ENCODE data around the gene LHFPL4. TPM values are rescaled to one million over a fixed set of nuclear protein-coding genes. Genes with fewer than 3 reads are reported as not detected.
A peak's percentile ranks its signal among the peaks of the same experiment; 100 is the strongest.

Gene LHFPL4
- total and polyA plus RNA-seq, 9 of the 15 experiments (the other 6 are each of a cell fraction or from before 2014, with no cell fraction given) = not detected

- Histone ChIP-seq H2AFZ (ENCODE audit: low read depth, low read length) (no peak overlapping the region), H3K9ac (ENCODE audit: insufficient read depth in 1 of 2, low read depth in 2 of 2, low read length in 2 of 2) (no peak overlapping the region), H3K9me1 (ENCODE audit: control insufficient read depth, insufficient read depth, low read length) (no peaks in the 10 kb centered on the region), H3K4me2 (ENCODE audit: insufficient read depth, low read length) (no peak overlapping the region), H3K36me3 (ENCODE audit: control insufficient read depth, insufficient read depth, low read length) (peaks cover 97% of the 10 kb centered on the region), H3K4me3 (no peak overlapping the region), H3K79me2 (ENCODE audit: control insufficient read depth, insufficient read depth, low read length) (peaks cover 20% of the 10 kb centered on the region; the same call in 2 of the 3 replicates), H3K4me1 (replicated peaks in 1 of 2; ENCODE audit: control insufficient read depth in 2 of 2, insufficient read depth in 2 of 2, low read length in 2 of 2) (peaks cover 0 to 4% of the 10 kb centered on the region in 2 experiments; a peak in 2 of 5 replicates), H3K27me3 (ENCODE audit: control insufficient read depth in 2 of 2, insufficient read depth in 2 of 2, low read length in 2 of 2) (no peaks in the 10 kb centered on the region), H3K9me3 (replicated peaks; ENCODE audit: control insufficient read depth, insufficient read depth, low read depth, low read length) (no peaks in the 10 kb centered on the region), H3K27ac (ENCODE audit: extremely low read depth, low read depth, low read length) (no peak overlapping the region), H4K20me1 (replicated peaks; ENCODE audit: control insufficient read depth, insufficient read depth, low read length) (peaks cover 12% of the 10 kb centered on the region; the same call in 1 of the 2 replicates)
- no peak for FAIRE-seq
- no peak for TF ChIP-seq BRCA1 (IDR thresholded peaks at IDR 0.05)
- 0 out of 2 replicates have a peak, but pooled peaks have one; percentile 71 for TF ChIP-seq BRCA1 (CRISPR knock-in tag; IDR thresholded peaks at IDR 0.05)
- TF ChIP-seq STAT5B (CRISPR knock-in tag; IDR thresholded peaks at IDR 0.05) = no peak
- no peak for TF ChIP-seq YY1 (IDR thresholded peaks at IDR 0.05; ENCODE audit: borderline replicate concordance in 1 of 3, control insufficient read depth in 1 of 3, extremely low read depth in 1 of 3, insufficient read depth in 3 of 3, insufficient read length in 1 of 3, insufficient replicate concordance in 2 of 3, low read depth in 1 of 3, low read length in 2 of 3)
- CTCF ChIA-PET (ENCODE audit: low intra/inter-chr PET ratio) = no interaction called here
- BruUV-seq (replicated peaks) = no TSS peak
- in situ Hi-C loops (cut with MboI) = no loop called here
- WGBS (ENCODE audit: insufficient coverage, low coverage, missing lambda C conversion rate) = 95% methylated on average over 6 of the region's 6 CpGs
- no peak for ATAC-seq
- POLR2A ChIA-PET = interaction anchor here (0.7 kb wide), 1 partner anchor 342 kb away, joined by 3 read pairs; no protein-coding TSS in a partner anchor
- DNase-seq (ENCODE audit: extremely low read depth in 1 of 4, low spot score in 3 of 4) = no peak
- intact Hi-C loops (cut with micrococcal nuclease) = no loop called here
Observed at GRCh38 chr3:9474482-9474881, 79.1 kb downstream of the LHFPL4 start.

- Histone ChIP-seq H3K36me3 (ENCODE audit: control insufficient read depth, insufficient read depth, low read length) (peaks cover 97% of the 10 kb centered on the region), H4K20me1 (replicated peaks; ENCODE audit: control insufficient read depth, insufficient read depth, low read length) (peaks cover 12% of the 10 kb centered on the region; the same call in 1 of the 2 replicates), H3K4me2 (ENCODE audit: insufficient read depth, low read length) (no peak overlapping the region), H3K4me3 (no peak overlapping the region), H3K9me3 (replicated peaks; ENCODE audit: control insufficient read depth, insufficient read depth, low read depth, low read length) (no peaks in the 10 kb centered on the region), H3K9ac (ENCODE audit: insufficient read depth in 1 of 2, low read depth in 2 of 2, low read length in 2 of 2) (no peak overlapping the region), H3K27me3 (ENCODE audit: control insufficient read depth in 2 of 2, insufficient read depth in 2 of 2, low read length in 2 of 2) (no peaks in the 10 kb centered on the region), H3K9me1 (ENCODE audit: control insufficient read depth, insufficient read depth, low read length) (no peaks in the 10 kb centered on the region), H2AFZ (ENCODE audit: low read depth, low read length) (no peak overlapping the region), H3K27ac (ENCODE audit: extremely low read depth, low read depth, low read length) (no peak overlapping the region), H3K79me2 (ENCODE audit: control insufficient read depth, insufficient read depth, low read length) (peaks cover 27% of the 10 kb centered on the region; the same call in 2 of the 3 replicates), H3K4me1 (replicated peaks in 1 of 2; ENCODE audit: control insufficient read depth in 2 of 2, insufficient read depth in 2 of 2, low read length in 2 of 2) (peaks cover 0 to 10% of the 10 kb centered on the region in 2 experiments; a peak in 3 of 5 replicates)
- BruUV-seq (replicated peaks) = no TSS peak
- no peak for TF ChIP-seq XRCC5 (IDR thresholded peaks at IDR 0.05; ENCODE audit: low read depth, low read length)
- TF ChIP-seq POLR2AphosphoS2 (IDR thresholded peaks at IDR 0.05; ENCODE audit: low read length) = 0 out of 2 replicates have a peak, but pooled peaks have one; percentile 48
- intact Hi-C loops (cut with micrococcal nuclease) (no loop called here), in situ Hi-C loops (cut with MboI) (no loop called here)
- ATAC-seq = no peak
- ChIA-PET CTCF (ENCODE audit: low intra/inter-chr PET ratio) (no interaction called here), POLR2A (interaction anchor here (1.3 kb wide), 1 partner anchor 113 kb away, joined by 3 read pairs; no protein-coding TSS in a partner anchor)
- no peak for FAIRE-seq
- DNase-seq (ENCODE audit: extremely low read depth in 1 of 4, low spot score in 3 of 4) = no peak
Observed at GRCh38 chr3:9473496-9474065, 80.0 kb downstream of the LHFPL4 start.

Data from K562 (cell line).